HG03571 (cell line): ENCODE measurements around the gene NAMPT.
"Not testable (repeated sequence)": the region's sequence is repeated elsewhere in the genome, so short reads cannot be mapped to it uniquely, and the experiment has no call there.

Experiments used
- ATAC-seq: cut with Tn5 transposase; IDR thresholded peaks from one replicate; pipeline ENCODE4 v1.9.1; 2021; ENCODE audit not compliant: unreplicated experiment

The NAMPT gene

GRCh38 chr7:106284714-106285050 lies at the start of gene NAMPT:
Gene NAMPT (minus strand): TSS chr7:106284983. CDS start chr7:106284884, 99 bp downstream.
- ATAC-seq, result no peak

DNA sequence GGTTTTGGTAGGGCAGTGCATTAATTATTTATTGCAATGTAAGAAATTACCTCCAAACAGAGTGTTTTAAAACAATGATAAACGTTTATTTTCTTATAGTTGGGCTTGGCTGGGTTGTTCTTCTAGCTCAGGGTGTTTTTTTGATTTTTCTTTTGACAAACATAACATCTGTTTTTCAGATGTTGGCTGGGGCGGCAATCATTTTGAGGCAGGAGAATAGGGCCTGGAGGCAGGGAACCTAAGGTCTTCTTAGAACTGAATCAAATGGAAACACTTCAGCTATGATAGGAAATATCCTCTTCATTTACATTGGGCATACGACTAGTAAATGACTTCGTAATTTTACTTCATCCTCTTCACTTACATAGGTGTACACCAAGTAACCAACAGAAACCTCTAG lies 47.4 kb upstream of the NAMPT start:
- ATAC-seq, result no peak

DNA sequence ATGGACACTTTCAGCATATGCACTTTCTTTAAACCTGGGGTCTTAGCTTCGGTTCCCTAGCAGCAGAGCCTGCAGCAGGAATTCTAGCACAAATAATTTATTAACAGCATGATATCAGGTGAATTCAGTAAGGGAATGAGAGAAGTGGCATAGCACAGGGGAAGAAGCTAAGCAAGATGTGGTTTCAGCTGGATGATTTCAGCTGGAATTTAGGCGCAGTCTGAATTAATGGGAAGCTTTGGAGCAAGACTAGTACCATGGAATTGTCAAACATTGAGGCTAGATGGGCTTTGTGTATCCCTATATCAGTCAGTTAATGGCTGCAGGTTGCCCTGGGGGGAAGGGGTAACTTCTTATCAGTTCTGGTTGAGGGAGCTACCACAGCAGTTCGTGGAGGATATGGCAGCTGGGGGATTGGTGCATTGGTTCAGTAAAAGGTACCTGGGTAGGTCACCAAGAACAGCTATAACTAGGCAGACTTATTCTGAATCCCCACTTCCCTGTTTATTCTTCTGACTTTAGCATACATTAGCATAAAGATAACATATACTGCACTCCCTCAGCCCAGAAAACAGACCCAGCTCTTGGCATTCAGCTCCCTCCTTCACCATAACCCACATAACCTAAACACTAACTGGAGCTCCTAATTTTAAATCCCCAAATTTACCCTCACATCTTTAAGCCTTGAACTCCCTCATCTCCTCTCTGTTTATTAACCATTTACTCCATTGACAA lies 46.8 kb upstream of the NAMPT start:
- ATAC-seq, result no peak

DNA sequence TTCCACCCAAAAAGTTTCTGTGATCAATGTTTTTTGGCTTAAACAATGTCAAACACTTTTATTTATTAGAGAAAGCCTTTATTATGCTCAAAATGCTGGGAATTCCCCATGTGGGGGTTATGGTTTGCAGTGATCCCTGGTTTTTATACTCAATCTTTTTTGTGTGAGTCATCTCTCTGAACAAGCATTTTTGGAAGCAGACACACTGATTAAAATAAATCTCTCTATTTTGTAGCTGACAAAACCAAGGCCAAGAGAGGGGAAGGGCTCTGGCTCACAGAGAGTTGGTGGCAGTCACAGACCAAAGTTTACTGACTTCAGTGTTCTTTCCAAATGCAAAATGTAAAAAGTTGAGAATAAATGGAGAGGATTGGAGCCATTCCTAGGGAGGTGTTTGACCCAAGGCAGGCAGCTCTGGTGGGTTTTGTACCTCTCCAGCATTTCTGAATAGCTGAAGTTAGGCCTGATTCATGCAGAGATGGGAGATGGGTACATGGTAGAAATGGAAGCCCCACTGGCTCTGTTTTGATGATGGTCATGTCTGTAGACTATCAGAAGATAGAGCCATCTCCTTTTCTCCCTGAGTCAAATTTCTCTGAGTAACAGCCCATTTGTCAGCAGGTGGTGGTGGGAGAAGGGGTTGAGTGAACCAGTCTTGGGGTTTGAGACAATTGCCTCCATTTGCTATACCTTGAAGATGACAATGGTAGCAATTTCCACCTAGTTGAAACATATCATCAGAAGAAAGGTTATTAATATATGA lies 45.4 kb upstream of the NAMPT start:
- ATAC-seq, result no peak

DNA sequence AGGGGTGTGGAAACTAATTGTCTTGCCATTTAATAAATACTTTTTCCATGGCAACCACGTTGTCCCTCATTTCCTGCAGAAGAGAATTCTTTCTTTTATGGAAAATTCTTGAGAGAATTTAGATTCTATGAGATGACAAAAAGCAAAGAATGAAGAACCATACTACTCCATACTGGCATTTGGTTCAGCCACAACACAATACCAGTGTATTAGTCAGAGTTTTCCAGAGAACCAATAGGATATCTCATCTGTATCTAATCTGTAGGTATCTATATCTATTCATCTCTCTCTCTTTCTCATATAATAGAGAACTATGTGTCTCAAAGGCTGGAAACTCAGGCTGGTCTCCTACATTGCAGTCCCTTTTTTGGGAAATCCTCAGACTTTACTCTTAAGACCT lies 44.6 kb upstream of the NAMPT start:
- no peak for ATAC-seq

- no peak for ATAC-seq
Observed at GRCh38 chr7:106327538-106328481, 43.0 kb upstream of the NAMPT start.

- no peak for ATAC-seq
Observed at GRCh38 chr7:106326594-106327537, 42.1 kb upstream of the NAMPT start.

DNA sequence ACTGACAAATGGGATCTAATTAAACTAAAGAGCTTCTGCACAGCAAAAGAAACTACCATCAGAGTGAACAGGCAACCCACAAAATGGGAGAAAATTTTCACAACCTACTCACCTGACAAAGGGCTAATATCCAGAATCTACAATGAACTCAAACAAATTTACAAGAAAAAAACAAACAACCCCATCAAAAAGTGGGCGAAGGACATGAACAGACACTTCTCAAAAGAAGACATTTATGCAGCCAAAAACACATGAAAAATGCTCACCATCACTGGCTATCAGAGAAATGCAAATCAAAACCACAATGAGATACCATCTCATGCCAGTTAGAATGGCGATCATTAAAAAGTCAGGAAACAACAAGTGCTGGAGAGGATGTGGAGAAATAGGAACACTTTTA lies 39.7 kb upstream of the NAMPT start:
- ATAC-seq, result not testable (repeated sequence)

DNA sequence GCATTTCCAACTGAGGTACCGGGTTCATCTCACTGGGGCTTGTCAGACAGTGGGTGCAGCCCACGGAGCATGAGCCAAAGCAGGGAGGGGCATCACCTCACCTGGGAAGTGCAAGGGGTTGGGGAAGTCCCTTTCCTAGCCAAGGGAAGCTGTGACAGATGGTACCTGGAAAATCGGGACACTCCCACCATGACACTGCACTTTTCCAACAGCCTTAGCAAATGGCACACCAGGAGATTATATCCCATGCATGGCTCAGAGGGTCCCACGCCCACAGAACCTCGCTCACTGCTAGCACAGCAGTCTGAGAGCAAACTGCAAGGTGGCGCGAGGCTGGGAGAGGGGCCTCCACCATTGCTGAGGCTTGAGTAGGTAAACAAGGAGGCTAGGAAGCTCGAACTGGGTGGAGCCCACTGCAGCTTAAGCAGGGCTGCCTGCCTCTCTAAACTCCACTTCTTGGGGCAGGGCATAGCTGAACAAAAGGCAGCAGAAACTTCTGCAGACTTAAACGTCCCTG lies 35.5 kb upstream of the NAMPT start:
- ATAC-seq, result not testable (repeated sequence)

DNA sequence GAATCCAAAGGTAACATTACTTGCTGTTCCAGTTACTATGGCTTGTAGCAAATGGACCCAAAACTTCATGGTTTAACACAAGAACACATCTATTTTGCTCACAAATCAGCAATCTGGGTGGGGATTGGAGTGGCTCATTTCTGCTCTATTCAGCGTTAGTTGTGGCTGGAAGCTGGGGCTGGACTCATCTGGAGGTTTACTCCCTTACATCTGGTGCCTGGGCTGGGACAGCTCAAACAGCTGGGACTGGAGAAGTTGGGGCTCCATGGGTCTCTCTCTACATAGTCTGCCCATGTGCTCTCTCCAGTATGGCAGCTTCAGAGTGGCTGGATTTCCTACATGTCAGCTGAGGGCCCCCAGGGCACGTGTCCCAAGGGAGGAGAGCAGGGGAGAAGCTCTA lies 33.7 kb upstream of the NAMPT start:
- no peak for ATAC-seq

GRCh38 chr7:106317971-106318370 lies 33.2 kb upstream of the NAMPT start:
- ATAC-seq, result no peak

- ATAC-seq, result no peak
Observed at GRCh38 chr7:106316947-106317346, 32.2 kb upstream of the NAMPT start.

- ATAC-seq, result no peak
Observed at GRCh38 chr7:106314875-106315274, 30.1 kb upstream of the NAMPT start.

- no peak for ATAC-seq
Observed at GRCh38 chr7:106313966-106314365, 29.2 kb upstream of the NAMPT start.

DNA sequence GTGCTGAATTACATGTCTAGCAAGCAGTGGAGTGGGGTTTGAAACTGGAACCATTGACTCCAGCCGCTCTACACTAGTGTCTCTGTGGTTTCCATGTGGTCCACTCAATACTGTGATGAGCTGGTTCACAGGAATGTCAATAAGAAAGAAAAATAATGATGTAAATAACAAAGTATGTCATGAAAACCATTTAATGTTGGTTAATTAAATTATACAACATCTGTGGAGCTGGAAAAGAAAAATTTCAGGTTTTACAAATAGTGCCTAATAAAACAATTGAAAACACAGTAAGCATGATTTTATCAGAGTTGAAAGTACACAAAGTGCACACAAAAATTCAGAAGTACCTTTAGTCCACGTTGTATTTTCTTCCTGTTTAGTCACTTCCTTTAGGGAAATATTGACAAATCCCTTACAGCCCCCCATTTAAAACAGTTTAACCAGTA lies 28.7 kb upstream of the NAMPT start:
- no peak for ATAC-seq

DNA sequence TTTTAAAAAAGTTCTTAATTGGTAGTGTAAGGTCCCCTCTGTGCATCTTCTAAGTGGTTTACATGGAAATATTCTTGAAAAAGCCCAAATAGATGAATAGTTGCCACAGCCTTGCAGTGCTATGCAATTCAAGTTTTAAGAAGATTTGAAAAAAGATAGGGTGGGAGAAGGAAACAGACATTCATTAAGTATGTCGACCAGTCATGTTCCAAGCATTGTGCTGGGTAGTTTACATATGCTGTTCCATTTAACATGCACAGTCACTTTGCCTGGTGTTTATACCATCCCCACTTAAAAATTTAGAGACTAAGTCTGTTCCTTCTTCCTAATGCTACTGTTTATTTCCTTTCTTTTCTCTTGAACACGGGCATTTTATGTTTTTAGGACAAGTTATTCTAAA lies 28.1 kb upstream of the NAMPT start:
- no peak for ATAC-seq

DNA sequence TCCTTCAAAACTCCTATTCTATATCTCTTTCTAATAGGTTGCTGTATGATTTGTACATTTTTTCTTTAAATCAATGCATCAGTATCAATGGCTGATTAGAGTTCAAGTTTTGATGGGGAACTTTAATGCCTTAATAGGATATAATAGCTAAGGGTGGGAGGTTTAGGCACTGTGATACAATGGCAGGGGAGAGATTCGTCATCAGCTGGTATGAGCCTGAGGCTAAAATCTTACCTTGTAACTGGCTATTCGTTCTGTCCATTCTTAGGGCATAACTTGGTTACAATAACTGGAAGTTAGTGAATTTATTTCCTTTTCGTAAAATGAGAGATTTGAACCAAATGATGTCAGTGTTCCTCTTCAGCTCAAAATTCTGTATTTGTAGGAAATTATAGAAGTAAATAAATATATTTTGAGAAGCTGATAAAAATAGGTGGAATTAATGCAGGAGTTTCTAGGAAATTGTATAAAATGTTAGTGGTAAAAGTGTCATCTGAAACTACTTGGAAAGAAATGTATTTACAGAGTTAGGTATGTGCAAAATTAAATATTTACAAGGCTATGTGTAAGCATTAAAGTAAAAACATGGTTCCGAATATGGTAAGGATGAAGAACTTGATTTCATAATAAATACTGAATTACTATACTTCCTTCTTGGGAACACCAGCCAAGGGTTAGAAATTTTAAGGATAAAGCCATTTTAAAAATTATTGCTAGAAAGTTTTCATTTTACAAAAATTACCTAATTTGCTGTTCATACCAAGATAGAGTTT lies 27.5 kb upstream of the NAMPT start:
- ATAC-seq, result no peak

- ATAC-seq, result no peak
Observed at GRCh38 chr7:106309362-106309761, 24.6 kb upstream of the NAMPT start.

DNA sequence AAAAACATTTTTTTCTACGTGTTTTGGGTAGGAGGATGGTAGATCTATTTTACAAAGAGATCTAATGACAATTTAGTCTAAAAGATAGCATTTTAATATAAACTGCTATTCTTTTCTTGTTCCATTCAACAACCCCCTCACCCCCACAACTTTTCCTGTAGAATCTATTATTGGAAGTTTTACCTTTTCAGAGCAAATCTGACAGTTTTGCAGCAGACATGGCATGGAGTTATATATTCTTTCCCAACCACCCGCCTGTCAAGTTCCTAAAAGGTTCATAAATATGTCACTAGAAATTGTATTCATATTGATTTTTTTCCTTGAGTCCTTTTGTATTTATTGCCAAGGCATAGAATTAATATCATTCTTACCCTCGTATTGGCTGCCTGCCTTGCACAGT lies 21.5 kb upstream of the NAMPT start:
- no peak for ATAC-seq
